ENCODE results near the gene HPS5.
"Not testable (repeated sequence)": the region's sequence is repeated elsewhere in the genome, so short reads cannot be mapped to it uniquely, and the experiment has no call there.

HPS5 gene

GRCh38 chr11:18270102-18270501 is 51.8 kb downstream of the HPS5 start:
- no peak for TF ChIP-seq CTCF (IDR thresholded peaks at IDR 0.05; ENCODE audit: low read depth, low read length, missing control alignments)
- no peak for DNase-seq (ENCODE audit: low read depth)
- in situ Hi-C loops (cut with HindIII; ENCODE audit: low sequenced_read_pairs) = no loop called here

GRCh38 chr11:18269252-18269651 is 52.7 kb downstream of the HPS5 start:
- in situ Hi-C loops (cut with HindIII; ENCODE audit: low sequenced_read_pairs); H3K4me3 ChIP-seq (ENCODE audit: low read depth, low read length); DNase-seq (ENCODE audit: low read depth): not testable (repeated sequence)

More at GRCh38 chr11:18270102-18270501, 51.8 kb downstream of the HPS5 start:
- no peak overlapping the region for H3K4me3 ChIP-seq (ENCODE audit: low read depth, low read length)

GRCh38 chr11:18267335-18268133 is 54.4 kb downstream of the HPS5 start:
- H3K4me3 ChIP-seq (ENCODE audit: low read depth, low read length); DNase-seq (ENCODE audit: low read depth); in situ Hi-C loops (cut with HindIII; ENCODE audit: low sequenced_read_pairs): not testable (repeated sequence)

GRCh38 chr11:18265949-18266348 is 56.0 kb downstream of the HPS5 start, which contains the start of gene SAA1:
Gene SAA1 (plus strand): TSS chr11:18266264. CDS start chr11:18266888, 624 bp downstream.
- H3K4me3 ChIP-seq (ENCODE audit: low read depth, low read length) = no peak within 1 kb of the TSS
- in situ Hi-C loops (cut with HindIII; ENCODE audit: low sequenced_read_pairs) = no loop called here
- DNase-seq (ENCODE audit: low read depth) = no peak
- TF ChIP-seq CTCF (IDR thresholded peaks at IDR 0.05; ENCODE audit: low read depth, low read length, missing control alignments) = no peak

GRCh38 chr11:18264677-18265555 is 57.0 kb downstream of the HPS5 start:
- no peak for TF ChIP-seq CTCF (IDR thresholded peaks at IDR 0.05; ENCODE audit: low read depth, low read length, missing control alignments)
- in situ Hi-C loops (cut with HindIII; ENCODE audit: low sequenced_read_pairs) = no loop called here
- no peak for DNase-seq (ENCODE audit: low read depth)
- H3K4me3 ChIP-seq (ENCODE audit: low read depth, low read length) = no peak overlapping the region

GRCh38 chr11:18264035-18264434 is 57.9 kb downstream of the HPS5 start:
- in situ Hi-C loops (cut with HindIII; ENCODE audit: low sequenced_read_pairs) = no loop called here
- DNase-seq (ENCODE audit: low read depth) = no peak
- TF ChIP-seq CTCF (IDR thresholded peaks at IDR 0.05; ENCODE audit: low read depth, low read length, missing control alignments) = no peak
- H3K4me3 ChIP-seq (ENCODE audit: low read depth, low read length) = no peak overlapping the region

GRCh38 chr11:18262681-18263350 is 59.1 kb downstream of the HPS5 start:
- in situ Hi-C loops (cut with HindIII; ENCODE audit: low sequenced_read_pairs); DNase-seq (ENCODE audit: low read depth): not testable (repeated sequence)

More at GRCh38 chr11:18262681-18263350, 59.1 kb downstream of the HPS5 start:
- H3K4me3 ChIP-seq (ENCODE audit: low read depth, low read length) = not testable (repeated sequence)
